IMR-90 (cell line): ENCODE measurements around the gene BUB1B. TPM values are rescaled to one million over a fixed set of nuclear protein-coding genes. Genes with fewer than 3 reads are reported as not detected.

Experiments used
- ATAC-seq: fragments of 200-7000 bp; cut with Tn5 transposase; 2 replicates; pipeline ENCODE4 v1.9.1; 2020; ENCODE audit warnings: low read depth, mild to moderate bottlenecking, moderate library complexity
- BruUV-seq: library from RNA; stranded (reverse); fragments of 400-500 nt; replicated peaks from 2 replicates; lab custom pipeline; 2021; lab: Mats Ljungman, UMichigan
- CTCF ChIA-PET: fragments of 300-600 bp; formaldehyde crosslinking; extraction: SDS; loops from one replicate; lab custom pipeline; 2021; ENCODE audit warnings: antibody characterized with exemption; lab: Yijun Ruan, JAX
- POLR2A ChIA-PET: fragments of 300-600 bp; sonication (Branson Sonifier 250); formaldehyde crosslinking; loops from one replicate; lab custom pipeline; 2022; ENCODE audit warnings: antibody characterized with exemption; ENCODE audit not compliant: unreplicated experiment; lab: Charles Lee
- DNase-seq: peaks from one replicate; pipeline ENCODE4 v3.0.0; 2013
- H2AFZ ChIP-seq: replicated peaks from 2 replicates; pipeline ENCODE3; 2013; ENCODE audit warnings: low read length, mild to moderate bottlenecking; ENCODE audit not compliant: poor library complexity
- H2AK5ac ChIP-seq: 2 replicates; pipeline ENCODE4 v1.6.1; 2013; ENCODE audit warnings: low read depth, low read length, inconsistent platforms
- H2AK9ac ChIP-seq: replicated peaks from 2 replicates; pipeline ENCODE3; 2013; ENCODE audit warnings: mild to moderate bottlenecking, low read depth, low read length, moderate library complexity; ENCODE audit not compliant: poor library complexity
- H2BK120ac ChIP-seq: 2 replicates; pipeline ENCODE4 v1.6.1; 2013; ENCODE audit warnings: low read depth, low read length, inconsistent platforms
- H2BK15ac ChIP-seq: 3 replicates; pipeline ENCODE4 v1.6.1; 2013; ENCODE audit warnings: low read depth, low read length, inconsistent platforms
- H2BK20ac ChIP-seq: 2 replicates; pipeline ENCODE4 v1.6.1; 2013; ENCODE audit warnings: low read depth, mild to moderate bottlenecking, inconsistent platforms, low read length, moderate library complexity
- H2BK5ac ChIP-seq: 2 replicates; pipeline ENCODE4 v1.6.1; 2013; ENCODE audit warnings: mild to moderate bottlenecking, low read depth, low read length, inconsistent platforms; ENCODE audit not compliant: poor library complexity, severe bottlenecking
- H3K14ac ChIP-seq: replicated peaks from 2 replicates; pipeline ENCODE4 v1.6.1; 2013; ENCODE audit warnings: low read depth, low read length, inconsistent platforms
- H3K18ac ChIP-seq: 2 replicates; pipeline ENCODE4 v1.6.1; 2013; ENCODE audit warnings: low read depth, low read length, control low read depth
- H3K23ac ChIP-seq: 2 replicates; pipeline ENCODE4 v1.6.1; 2013; ENCODE audit warnings: low read depth, low read length, inconsistent platforms
- H3K27ac ChIP-seq: 2 replicates; pipeline ENCODE4 v1.5.1; 2013; ENCODE audit warnings: mild to moderate bottlenecking, control low read depth, low read length; ENCODE audit not compliant: insufficient read depth
- H3K27me3 ChIP-seq: 2 replicates; pipeline ENCODE4 v1.6.1; 2013; ENCODE audit warnings: low read length; ENCODE audit not compliant: control insufficient read depth, insufficient read depth
- H3K36me3 ChIP-seq: 2 replicates; pipeline ENCODE4 v1.6.1; 2013; ENCODE audit warnings: low read length, mixed read lengths; ENCODE audit not compliant: control insufficient read depth, insufficient read depth
- H3K4ac ChIP-seq: 2 replicates; pipeline ENCODE4 v1.6.1; 2013; ENCODE audit warnings: low read depth, low read length, inconsistent platforms
- H3K4me1 ChIP-seq: 2 replicates; pipeline ENCODE4 v1.6.1; 2013; ENCODE audit warnings: low read length, mixed read lengths; ENCODE audit not compliant: control insufficient read depth, insufficient read depth
- H3K4me2 ChIP-seq: 2 replicates; pipeline ENCODE4 v1.6.1; 2013; ENCODE audit warnings: low read depth, mild to moderate bottlenecking, control low read depth, low read length, moderate library complexity
- H3K4me3 ChIP-seq: 2 replicates; pipeline ENCODE4 v1.5.1; 2013; ENCODE audit warnings: low read depth, mild to moderate bottlenecking, control low read depth, low read length, moderate library complexity; ENCODE audit not compliant: insufficient read depth
- H3K56ac ChIP-seq: 2 replicates; pipeline ENCODE4 v1.6.1; 2013; ENCODE audit warnings: low read length, inconsistent platforms; ENCODE audit not compliant: insufficient read depth; ENCODE audit errors: extremely low read depth
- H3K79me1 ChIP-seq, 2 experiments: 2 replicates each; pipeline ENCODE4 v1.6.1; 2013; ENCODE audit warnings: low read length in 2 of 2, inconsistent platforms in 1 of 2, low read depth in 1 of 2
- H3K9ac ChIP-seq: 2 replicates; pipeline ENCODE4 v1.6.1; 2013; ENCODE audit warnings: low read depth, low read length, control low read depth
- H3K9me1 ChIP-seq: 2 replicates; pipeline ENCODE4 v1.6.1; 2013; ENCODE audit warnings: low read length, inconsistent platforms; ENCODE audit not compliant: insufficient read depth
- H3K9me3 ChIP-seq: 2 replicates; pipeline ENCODE4 v1.6.1; 2013; ENCODE audit warnings: low read length; ENCODE audit not compliant: control insufficient read depth, insufficient read depth
- H4K20me1 ChIP-seq: 2 replicates; pipeline ENCODE4 v1.6.1; 2013; ENCODE audit warnings: low read length, inconsistent platforms; ENCODE audit not compliant: insufficient read depth
- H4K5ac ChIP-seq: 2 replicates; pipeline ENCODE4 v1.6.1; 2013; ENCODE audit warnings: mild to moderate bottlenecking, low read depth, low read length, control low read depth
- H4K8ac ChIP-seq, 2 experiments: 2 replicates each; pipeline ENCODE4 v1.6.1; 2013; ENCODE audit warnings: low read depth in 2 of 2, low read length in 2 of 2, control low read depth in 1 of 2, inconsistent platforms in 1 of 2
- H4K91ac ChIP-seq: 2 replicates; pipeline ENCODE4 v1.6.1; 2013; ENCODE audit warnings: low read depth, low read length, inconsistent platforms; ENCODE audit not compliant: insufficient read depth
- CHD1 ChIP-seq: IDR thresholded peaks from 2 replicates; pipeline ENCODE4 v1.6.1; 2012; ENCODE audit warnings: low read depth, low read length, improper control_type of control experiment
- CTCF ChIP-seq: conservative IDR thresholded peaks from 2 replicates; pipeline ENCODE4 v1.5.1; 2012; ENCODE audit warnings: mild to moderate bottlenecking, low read depth, low read length, improper control_type of control experiment
- MAZ ChIP-seq: IDR thresholded peaks from 2 replicates; pipeline ENCODE4 v1.6.1; 2012; ENCODE audit warnings: low read depth, mild to moderate bottlenecking, low read length, improper control_type of control experiment, moderate library complexity, borderline replicate concordance
- RFX5 ChIP-seq: IDR thresholded peaks from 2 replicates; pipeline ENCODE4 v1.8.0; 2012; ENCODE audit warnings: low read depth, mild to moderate bottlenecking, low read length, moderate library complexity
- SMC3 ChIP-seq: fragments of 150-350 bp; IDR thresholded peaks from 2 replicates; pipeline ENCODE4 v1.6.1; 2016; ENCODE audit warnings: low read depth, mild to moderate bottlenecking, antibody characterized with exemption, low read length, moderate library complexity
- WGBS, 2 experiments: methylation state at CpG; one replicate each; pipeline versions ENCODE4 v1.1.5 to v1.1.7; 2013; ENCODE audit warnings: missing lambda C conversion rate in 2 of 2; ENCODE audit not compliant: insufficient read length in 1 of 2; ENCODE audit errors: extremely low coverage in 2 of 2; 5-methylcytosine and 5-hydroxymethylcytosine counted together
- dilution Hi-C: fragments of 300-500 bp; cut with HindIII; formaldehyde crosslinking; loops from one replicate; pipeline ENCODE4 v1.14.3; 2018; ENCODE audit warnings: low sequenced_read_pairs; ENCODE audit not compliant: unreplicated experiment
- in situ Hi-C: fragments of 300-500 bp; cut with MboI; formaldehyde crosslinking; loops from 3 replicates; pipeline ENCODE4 v1.14.3; 2019; ENCODE audit warnings: low sequenced_read_pairs, inconsistent platforms, mixed read lengths
- intact Hi-C: fragments of 100-400 bp; cut with micrococcal nuclease; formaldehyde crosslinking; loops from 2 replicates; pipeline ENCODE4 v1.10.0; 2022
- polyA plus RNA-seq, 3 experiments: library from polyadenylated mRNA; depleted of rRNA; stranded (reverse); fragments of >200 nt; gene quantifications; 2 replicates each; pipeline ENCODE4 v1.2.3, GENCODE V29; 2012; ENCODE audit warnings: low replicate concordance in 1 of 3
- total RNA-seq: library from RNA; depleted of rRNA; stranded (reverse); fragments of >200 nt; gene quantifications from 2 replicates; pipeline ENCODE4 v1.2.3, GENCODE V29; 2012

BUB1B gene
- total and polyA plus RNA-seq, 2 of the 4 experiments (the other 2 are of a cell fraction) = 15.6 to 24.7 TPM

DNA sequence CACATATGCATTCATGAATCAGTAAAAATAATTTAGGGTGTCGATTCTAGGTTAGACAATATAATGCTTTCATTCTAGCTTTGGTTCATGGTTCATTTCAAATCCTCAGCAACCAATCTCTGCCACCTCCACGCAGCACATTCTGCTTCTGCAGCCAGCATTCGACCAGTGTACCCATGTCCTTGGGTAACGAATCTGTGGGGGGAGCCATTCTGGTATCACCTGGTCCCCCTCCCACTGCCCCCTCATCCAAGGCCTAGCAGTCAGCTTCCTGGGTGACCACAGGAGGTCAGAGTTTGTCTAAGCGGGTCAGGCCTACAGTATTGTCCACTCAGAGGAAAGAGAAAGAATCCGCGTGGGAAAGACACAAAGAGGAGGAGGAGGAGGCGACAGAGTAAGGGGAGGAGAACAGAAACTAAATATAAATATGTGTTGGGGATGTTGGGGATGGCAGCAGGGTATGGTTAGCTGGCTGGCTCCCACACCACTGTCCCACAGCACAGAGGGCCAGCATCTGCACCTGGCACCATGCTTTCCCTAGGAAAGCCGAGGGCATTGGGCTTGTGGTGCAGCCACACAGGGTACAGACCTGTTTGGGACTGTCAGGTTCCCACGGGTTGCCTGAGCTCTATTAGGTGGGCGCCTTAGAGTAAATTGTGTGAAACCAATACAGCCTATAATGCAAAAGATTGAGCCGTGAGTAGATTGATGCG is 90.1 kb downstream of the BUB1B start:
- Histone ChIP-seq H2BK120ac (no peak overlapping the region), H2AK9ac (no peak overlapping the region), H2BK20ac (no peak overlapping the region), H3K4me1 (peaks cover 2% of the 10 kb centered on the region; the same call in 1 of the 2 replicates), H2AFZ (no peak overlapping the region), H3K23ac (no peak overlapping the region), H3K18ac (no peak overlapping the region), H4K5ac (no peak overlapping the region), H3K9ac (no peak overlapping the region), H4K20me1 (no peaks in the 10 kb centered on the region), H2BK5ac (no peak overlapping the region), H4K8ac (no peak overlapping the region), H3K9me3 (no peaks in the 10 kb centered on the region), H3K27me3 (peaks cover 64% of the 10 kb centered on the region), H3K56ac (no peak overlapping the region), H2AK5ac (no peak overlapping the region), H3K4me2 (no peak overlapping the region), H3K9me1 (no peaks in the 10 kb centered on the region), H4K91ac (no peak overlapping the region), H3K36me3 (no peaks in the 10 kb centered on the region), H3K4me3 (no peak overlapping the region), H3K79me1 (no peaks in the 10 kb centered on the region), H2BK15ac (no peak overlapping the region), H3K14ac (no peak overlapping the region), H3K4ac (no peak overlapping the region), H3K27ac (no peak overlapping the region)
- POLR2A ChIA-PET = no interaction called here
- dilution Hi-C loops = no loop called here
- intact Hi-C loops = no loop called here
- DNase-seq (no peak), ATAC-seq (no peak)
- TF ChIP-seq MAZ (no peak), CTCF (no peak), SMC3 (no peak), CHD1 (no peak), RFX5 (no peak)
- 87% methylated on average over 3 of the region's 13 CpGs; no CpG with 5 or more reads in 1 of the 2 experiments for WGBS, 2 experiments
- BruUV-seq = no TSS peak
- CTCF ChIA-PET = interaction anchor here (1.0 kb wide), 1 partner anchor 24 kb away, joined by 3 read pairs; no protein-coding TSS in a partner anchor
- in situ Hi-C loops = no loop called here
